Stomach (tissue), 9 donors: ENCODE measurements around the gene TXLNA. TPM values are rescaled to one million over a fixed set of nuclear protein-coding genes. Genes with fewer than 3 reads are reported as not detected.

Source experiments
- DNase-seq, 2 donors: peaks; one replicate each; pipeline versions ENCODE4 v3.0.0 to v3.0.0-alpha.2; 2013 to 2019
- H3K27ac ChIP-seq, 5 donors: fragments of 200-600 bp in 4 of 5; sonication (generic) in 4 of 5; one replicate each; pipeline ENCODE4 v1.5.1; 2013 to 2019; ENCODE audit warnings: mild to moderate bottlenecking in 1 of 5, moderate library complexity in 1 of 5
- H3K27me3 ChIP-seq, 3 donors: fragments of 200-600 bp; sonication (generic); one replicate each; pipeline ENCODE4 v1.5.1; 2017 to 2019; ENCODE audit warnings: mixed run types in 1 of 3
- H3K36me3 ChIP-seq, 4 donors: fragments of 200-600 bp; sonication (generic); 1 replicate in 3 of 4; 2 replicates in 1 of 4; pipeline ENCODE4 v1.5.1; 2016 to 2019
- H3K4me1 ChIP-seq, 4 donors: fragments of 200-600 bp; sonication (generic); one replicate each; pipeline ENCODE4 v1.5.1; 2016 to 2019
- H3K4me3 ChIP-seq, 4 donors: fragments of 200-600 bp; sonication (generic) in 3 of 4; one replicate each; pipeline ENCODE4 v1.5.1; 2016 to 2019; ENCODE audit warnings: mild to moderate bottlenecking in 1 of 4
- H3K9me3 ChIP-seq, 4 donors: fragments of 200-600 bp; sonication (generic); one replicate each; pipeline ENCODE4 v1.5.1; 2016 to 2019
- EP300 ChIP-seq: sonication (generic); formaldehyde crosslinking; IDR thresholded peaks from one replicate; pipeline ENCODE4 v1.6.1; 2017; ENCODE audit warnings: antibody characterized with exemption
- POLR2A ChIP-seq, 4 donors: fragments of 450-650 bp; IDR thresholded peaks; one replicate each; pipeline ENCODE4 v1.6.1; 2016; ENCODE audit warnings: antibody characterized with exemption in 4 of 4, control low read depth in 2 of 4, mild to moderate bottlenecking in 1 of 4, moderate library complexity in 1 of 4
- POLR2AphosphoS5 ChIP-seq, 3 donors: sonication (generic); formaldehyde crosslinking; IDR thresholded peaks; one replicate each; pipeline ENCODE4 v1.6.1; 2016; ENCODE audit warnings: antibody characterized with exemption in 3 of 3
- WGBS, 5 donors: extraction: QIAGEN DNeasy Blood & Tissue Kit in 3 of 5; methylation state at CpG; one replicate each; pipeline versions ENCODE4 v1.1.5 to v1.1.7; 2013 to 2018; 5-methylcytosine and 5-hydroxymethylcytosine counted together
- intact Hi-C: fragments of 100-400 bp; cut with DNase I; formaldehyde crosslinking; loops from one replicate; pipeline ENCODE4 v1.15.1; 2023; ENCODE audit warnings: low total_unique reads
- polyA plus RNA-seq, 3 donors: library from polyadenylated mRNA; stranded (reverse); fragments of 200-250 nt; gene quantifications; one replicate each; pipeline ENCODE4 v1.2.3, GENCODE V29; 2013
- total RNA-seq, 5 donors: library from RNA; depleted of rRNA; stranded (reverse); fragments of >200 nt; gene quantifications; one replicate each; pipeline versions ENCODE4 v1.1.0 to v1.2.3, GENCODE V29; 2014 to 2016
- TF ChIP-seq, protein P1 (sequence below), 7 experiments: fragments of 450-650 bp in 4 of 7; fragments of 200-600 bp in 3 of 7; sonication (generic) in 3 of 7; IDR thresholded peaks; one replicate each; pipeline ENCODE4 v1.5.1; 2016 to 2019; ENCODE audit warnings: antibody characterized with exemption in 7 of 7, control low read depth in 2 of 7, mild to moderate bottlenecking in 1 of 7
- donor health status: healthy with polysubstance abuse.
- donor health status: Bipolar disorder and iron deficiency.
- donor health status: healthy.

Gene TXLNA
- total and polyA plus RNA-seq, 8 donors: 9.8 to 48.1 (median 24.1) TPM

GRCh38 chr1:32181065-32181464 lies 1.6 kb downstream of the TXLNA start:
- intact Hi-C loops: no loop called here
- 69 to 80% (median 77%) methylated on average over 8 to 9 of the region's 9 CpGs for WGBS, 5 donors
- no peak for DNase-seq
- Histone ChIP-seq H3K27ac (peak overlapping the region in 4 of 5 donors; percentile 44 to 97 (median 94)), H3K4me1 (peaks cover 30 to 68% (median 53%) of the 10 kb centered on the region in 4 donors), H3K36me3 (peaks cover 17 to 48% (median 46%) of the 10 kb centered on the region in 4 donors), H3K9me3 (no peaks in the 10 kb centered on the region), H3K4me3 (peak overlapping the region; percentile 64 to 78 (median 64)), H3K27me3 (no peaks in the 10 kb centered on the region)
- TF ChIP-seq EP300 (no peak), POLR2A (IDR thresholded peaks at IDR 0.05) (no peak), POLR2AphosphoS5 (IDR thresholded peaks at IDR 0.05) (no peak)
- TF ChIP-seq, protein P1, sequence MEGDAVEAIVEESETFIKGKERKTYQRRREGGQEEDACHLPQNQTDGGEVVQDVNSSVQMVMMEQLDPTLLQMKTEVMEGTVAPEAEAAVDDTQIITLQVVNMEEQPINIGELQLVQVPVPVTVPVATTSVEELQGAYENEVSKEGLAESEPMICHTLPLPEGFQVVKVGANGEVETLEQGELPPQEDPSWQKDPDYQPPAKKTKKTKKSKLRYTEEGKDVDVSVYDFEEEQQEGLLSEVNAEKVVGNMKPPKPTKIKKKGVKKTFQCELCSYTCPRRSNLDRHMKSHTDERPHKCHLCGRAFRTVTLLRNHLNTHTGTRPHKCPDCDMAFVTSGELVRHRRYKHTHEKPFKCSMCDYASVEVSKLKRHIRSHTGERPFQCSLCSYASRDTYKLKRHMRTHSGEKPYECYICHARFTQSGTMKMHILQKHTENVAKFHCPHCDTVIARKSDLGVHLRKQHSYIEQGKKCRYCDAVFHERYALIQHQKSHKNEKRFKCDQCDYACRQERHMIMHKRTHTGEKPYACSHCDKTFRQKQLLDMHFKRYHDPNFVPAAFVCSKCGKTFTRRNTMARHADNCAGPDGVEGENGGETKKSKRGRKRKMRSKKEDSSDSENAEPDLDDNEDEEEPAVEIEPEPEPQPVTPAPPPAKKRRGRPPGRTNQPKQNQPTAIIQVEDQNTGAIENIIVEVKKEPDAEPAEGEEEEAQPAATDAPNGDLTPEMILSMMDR (IDR thresholded peaks at IDR 0.05): no peak

DNA sequence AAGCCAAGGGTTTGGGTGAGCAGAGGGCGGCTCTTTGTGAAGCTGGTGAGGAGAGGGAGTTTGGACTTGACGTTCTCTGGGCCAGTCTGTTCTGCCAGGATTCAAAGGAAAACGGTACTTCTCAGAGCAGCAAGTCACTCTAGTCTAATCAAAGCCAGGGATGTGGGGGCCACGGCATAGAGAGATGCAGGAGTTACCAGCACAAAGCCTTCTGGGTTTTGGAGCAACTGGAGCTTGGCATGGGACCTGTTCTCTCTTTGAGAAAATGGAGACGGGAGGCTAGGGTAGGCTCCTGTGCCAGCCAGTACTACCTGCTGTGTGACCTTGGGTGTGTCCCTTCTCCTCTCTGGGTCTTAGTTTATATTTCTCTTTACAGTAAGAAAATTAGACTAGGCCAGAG lies 2.1 kb downstream of the TXLNA start:
- no peak for TF ChIP-seq EP300
- intact Hi-C loops: no loop called here
- Histone ChIP-seq H3K9me3 (no peaks in the 10 kb centered on the region), H3K4me3 (peak overlapping the region; percentile 64 to 78 (median 64)), H3K27me3 (no peaks in the 10 kb centered on the region), H3K4me1 (peaks cover 30 to 73% (median 54%) of the 10 kb centered on the region in 4 donors), H3K27ac (peak overlapping the region in 3 of 5 donors; percentile 44 to 97 (median 96)), H3K36me3 (peaks cover 17 to 53% (median 51%) of the 10 kb centered on the region in 4 donors)
- no peak for DNase-seq
- WGBS, 5 donors: 67 to 82% (median 78%) methylated on average over 5 of the region's 5 CpGs

- Histone ChIP-seq H3K27ac (peak overlapping the region in 3 of 5 donors; percentile 5 to 97 (median 44)), H3K27me3 (no peaks in the 10 kb centered on the region), H3K36me3 (peaks cover 18 to 58% (median 56%) of the 10 kb centered on the region in 4 donors), H3K4me3 (peak overlapping the region in 2 of 4 donors; percentile 64 to 78), H3K4me1 (peaks cover 30 to 78% (median 54%) of the 10 kb centered on the region in 4 donors), H3K9me3 (no peaks in the 10 kb centered on the region)
- intact Hi-C loops: no loop called here
- WGBS, 5 donors: 79 to 91% (median 89%) methylated on average over 6 of the region's 6 CpGs
- no peak for DNase-seq
- no peak for TF ChIP-seq POLR2AphosphoS5 (IDR thresholded peaks at IDR 0.05)
- TF ChIP-seq POLR2A (IDR thresholded peaks at IDR 0.05): no peak
- TF ChIP-seq, protein P1 (IDR thresholded peaks at IDR 0.05): no peak
- TF ChIP-seq EP300: no peak
Measured at GRCh38 chr1:32182060-32182459, 2.6 kb downstream of the TXLNA start.

GRCh38 chr1:32184650-32185049 lies 5.2 kb downstream of the TXLNA start:
- intact Hi-C loops: no loop called here
- H3K9me3 ChIP-seq: no peaks in the 10 kb centered on the region
- H3K36me3 ChIP-seq: peaks cover 43 to 84% (median 82%) of the 10 kb centered on the region in 4 donors
- H3K4me3 ChIP-seq: no peak overlapping the region
- H3K27ac ChIP-seq: no peak overlapping the region
- H3K27me3 ChIP-seq: no peaks in the 10 kb centered on the region
- TF ChIP-seq EP300 (no peak), POLR2A (IDR thresholded peaks at IDR 0.05) (no peak), POLR2AphosphoS5 (IDR thresholded peaks at IDR 0.05) (no peak)
- TF ChIP-seq, protein P1 (IDR thresholded peaks at IDR 0.05): no peak
- peaks cover 20 to 70% (median 47%) of the 10 kb centered on the region in 4 donors for H3K4me1 ChIP-seq
- DNase-seq: no peak

- intact Hi-C loops: no loop called here
- DNase-seq: no peak
- 86 to 95% (median 90%) methylated on average over 2 of the region's 2 CpGs for WGBS, 5 donors
- Histone ChIP-seq H3K4me1 (peaks cover 13 to 63% (median 37%) of the 10 kb centered on the region in 4 donors), H3K4me3 (no peak overlapping the region), H3K27me3 (no peaks in the 10 kb centered on the region), H3K9me3 (no peaks in the 10 kb centered on the region), H3K27ac (no peak overlapping the region), H3K36me3 (peaks cover 57 to 98% (median 96%) of the 10 kb centered on the region in 4 donors)
- TF ChIP-seq, protein P1 (IDR thresholded peaks at IDR 0.05): no peak
- TF ChIP-seq POLR2A (IDR thresholded peaks at IDR 0.05) (no peak), POLR2AphosphoS5 (IDR thresholded peaks at IDR 0.05) (no peak), EP300 (no peak)
Measured at GRCh38 chr1:32186077-32186476, 6.6 kb downstream of the TXLNA start.
